NCI-H2081 treated with DMSO at 0.1 percent for 48 hours (cell line): ENCODE results near the gene SMIM14.
A peak's percentile ranks its signal among the peaks of the same experiment; 100 is the strongest.
"Not testable (repeated sequence)": the region's sequence is repeated elsewhere in the genome, so short reads cannot be mapped to it uniquely, and the experiment has no call there.

ENCODE experiments used
- DNase-seq: peaks from one replicate; lab custom pipeline; 2025; lab: John Stamatoyannopoulos, UW

The SMIM14 gene

GRCh38 chr4:39596971-39597370, 41.7 kb downstream of the SMIM14 start:
- DNase-seq = no peak

DNA sequence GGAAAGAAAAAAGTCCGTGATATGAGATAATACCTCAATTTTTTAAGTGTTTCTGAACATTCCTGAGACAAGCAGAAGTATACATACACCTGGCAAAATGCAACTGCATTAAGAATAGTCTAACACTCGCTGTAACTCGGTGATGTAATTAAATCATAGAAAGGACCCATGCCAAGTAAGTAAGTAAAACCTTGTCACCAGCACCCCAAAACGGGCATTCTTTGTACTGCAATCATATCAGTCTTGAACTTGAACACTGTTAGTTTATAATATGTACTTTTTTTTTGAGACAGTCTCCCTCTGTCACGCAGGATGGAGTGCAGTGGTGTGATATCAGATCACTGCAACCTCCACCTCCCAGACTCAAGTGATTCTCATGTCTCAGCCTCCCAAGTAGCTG, 47.4 kb downstream of the SMIM14 start:
- DNase-seq = no peak

DNA sequence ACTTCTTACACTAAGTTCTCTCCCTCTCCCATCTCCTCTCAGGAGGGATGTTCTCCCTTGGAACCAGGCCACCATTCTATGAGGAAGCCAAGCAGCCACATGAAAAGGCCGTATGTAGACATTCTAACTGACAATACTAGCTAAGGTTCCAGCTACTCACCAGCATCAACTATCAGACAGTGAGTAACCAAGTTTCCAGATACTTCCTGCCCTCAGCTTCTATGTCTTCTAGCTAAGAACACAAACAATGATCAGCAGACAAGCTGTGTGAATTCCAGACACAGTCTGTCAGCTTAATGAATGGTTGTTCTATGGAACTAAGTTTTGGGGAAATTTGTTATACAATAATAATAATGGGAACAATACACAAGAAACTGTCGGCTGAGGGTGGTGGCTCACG, 50.8 kb downstream of the SMIM14 start:
- DNase-seq = no peak

GRCh38 chr4:39574946-39575345, 63.7 kb downstream of the SMIM14 start:
- no peak for DNase-seq

DNA sequence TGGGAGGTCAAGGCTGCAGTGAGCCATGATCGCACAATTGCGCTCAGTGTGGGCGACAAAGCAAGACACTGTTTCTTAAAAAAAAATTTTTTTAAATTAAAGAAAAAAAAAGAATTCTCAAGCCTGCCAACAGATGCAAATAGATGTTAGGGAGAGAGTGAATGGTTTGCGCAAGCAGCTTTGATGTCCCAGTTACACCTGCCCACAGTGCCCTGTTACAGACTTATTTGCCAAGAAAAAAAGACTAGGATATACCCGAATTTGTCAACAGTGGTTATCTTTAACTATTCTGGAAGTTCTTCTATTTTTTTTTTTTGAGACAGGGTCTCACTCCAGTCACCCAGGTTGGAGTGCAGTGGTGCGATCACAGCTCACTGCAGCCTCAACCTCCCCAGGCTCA, 67.2 kb downstream of the SMIM14 start:
- no peak for DNase-seq

- DNase-seq = no peak
Observed at GRCh38 chr4:39571054-39571453, 67.6 kb downstream of the SMIM14 start.

DNA sequence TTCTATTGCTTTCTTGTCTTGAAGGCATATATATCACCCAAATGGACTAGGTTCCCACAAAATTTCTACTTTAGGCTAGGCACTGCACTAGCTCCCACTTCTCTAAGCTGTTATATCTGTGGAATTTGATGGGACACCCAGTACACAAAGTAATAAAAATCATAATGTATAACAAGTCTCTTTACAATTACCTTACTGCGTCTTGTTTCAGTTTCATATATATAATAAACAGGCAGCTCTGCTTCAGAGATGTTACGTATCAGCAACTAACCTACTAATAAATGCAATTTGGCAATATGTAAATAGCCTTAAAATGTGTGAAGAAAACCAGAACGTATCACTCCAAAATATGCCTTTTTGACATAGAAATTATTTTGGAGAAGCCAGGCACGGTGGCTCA, 69.5 kb downstream of the SMIM14 start:
- no peak for DNase-seq

DNA sequence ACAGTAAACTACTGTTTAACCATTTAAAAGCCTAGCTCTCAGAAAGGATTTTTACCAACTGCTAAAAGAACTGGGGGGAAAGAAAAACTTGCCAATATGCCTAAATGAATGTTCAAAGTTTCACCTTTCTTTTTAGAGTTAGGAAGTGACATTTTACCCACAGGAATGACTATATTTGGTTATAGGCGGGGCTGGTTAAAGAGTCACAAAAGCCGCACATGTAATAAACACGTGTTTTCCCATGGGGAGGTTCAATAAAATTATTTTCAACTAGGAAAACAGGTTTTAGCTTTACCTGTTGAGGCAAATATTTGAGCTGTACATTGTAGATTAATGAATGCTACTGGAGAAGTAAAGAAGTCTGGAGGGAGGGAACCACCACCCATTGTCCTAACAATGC, 69.9 kb downstream of the SMIM14 start:
- DNase-seq = no peak

GRCh38 chr4:39565878-39566600, 72.6 kb downstream of the SMIM14 start:
- no peak for DNase-seq

DNA sequence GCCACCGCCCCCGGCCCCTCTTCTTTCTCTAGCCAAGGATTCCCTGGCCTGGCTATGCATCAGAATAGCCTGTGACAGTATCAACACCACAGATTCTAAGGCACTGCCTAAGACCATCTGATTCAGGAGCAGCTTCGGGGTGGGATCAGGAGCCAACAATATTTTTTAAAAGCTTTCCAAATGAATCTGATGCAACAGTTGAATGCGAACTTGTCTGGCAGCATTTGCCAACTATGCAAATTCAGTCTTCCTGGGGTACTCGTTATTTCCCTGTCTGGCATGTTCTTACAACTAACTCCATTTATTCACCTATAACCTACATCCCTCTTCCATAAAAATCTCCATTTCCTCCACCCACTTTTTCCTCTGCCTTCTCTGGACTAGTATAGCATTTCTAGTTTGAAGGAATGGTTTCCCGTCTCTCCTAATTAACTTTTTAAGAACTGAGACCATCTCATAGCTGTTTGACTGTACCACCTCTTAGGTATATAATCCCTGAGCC, 75.3 kb downstream of the SMIM14 start:
- no peak for DNase-seq

DNA sequence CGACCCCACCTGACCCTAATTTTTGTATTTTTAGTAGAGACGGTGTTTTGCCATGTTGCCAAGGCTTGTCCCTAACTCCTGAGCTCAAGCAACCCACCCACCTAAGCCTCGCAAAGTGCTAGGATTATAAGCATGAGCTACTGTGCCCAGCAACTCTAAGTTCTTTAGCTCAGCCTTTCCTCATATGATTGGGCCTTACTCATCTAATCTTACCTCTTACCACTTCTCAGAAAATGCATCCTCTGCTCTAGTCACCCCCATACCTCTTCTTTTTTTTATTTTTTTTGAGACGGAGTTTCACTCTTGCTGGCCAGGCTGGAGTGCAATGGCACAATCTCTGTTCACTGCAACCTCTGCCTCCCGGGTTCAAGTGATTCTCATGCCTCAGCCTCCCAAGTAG, 75.9 kb downstream of the SMIM14 start:
- no peak for DNase-seq

DNA sequence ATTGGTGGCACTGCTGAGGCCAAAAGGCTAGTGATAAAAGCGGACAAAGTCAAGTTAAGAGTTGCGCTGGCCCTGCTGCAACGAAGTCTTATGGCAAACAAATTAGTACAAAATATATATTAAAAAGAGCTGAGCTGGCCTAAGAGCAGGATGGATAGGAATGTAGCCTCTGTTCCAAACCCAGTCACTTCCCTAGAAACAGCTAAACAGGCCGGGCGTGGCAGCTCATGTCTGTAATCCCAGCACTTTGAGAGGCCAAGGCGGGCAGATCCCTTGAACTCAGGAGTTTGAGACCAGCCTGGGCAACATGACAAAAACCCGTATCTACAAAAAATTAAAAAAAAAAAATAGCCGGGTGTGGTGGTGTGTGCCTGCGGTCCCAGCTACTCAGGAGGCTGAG, 79.0 kb downstream of the SMIM14 start:
- no peak for DNase-seq

DNA sequence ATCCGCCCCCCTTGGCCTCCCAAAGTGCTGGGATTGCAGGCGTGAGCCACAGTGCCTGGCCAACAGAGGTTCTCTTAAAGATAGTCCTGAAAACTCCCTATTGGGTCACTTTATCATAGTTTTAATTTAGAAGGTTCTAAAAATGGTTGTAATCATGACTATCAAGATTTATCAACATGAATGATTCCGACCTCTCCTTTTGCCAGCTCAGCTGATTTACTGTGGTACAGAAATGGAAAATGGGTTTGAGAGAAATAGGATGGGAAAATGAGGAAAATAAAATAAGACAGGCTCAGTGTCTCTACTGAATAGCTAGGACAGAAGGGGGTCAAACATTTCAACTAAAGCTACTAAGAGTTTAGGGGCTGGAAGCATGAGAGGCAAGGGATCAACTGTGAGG, 83.2 kb downstream of the SMIM14 start:
- no peak for DNase-seq

DNA sequence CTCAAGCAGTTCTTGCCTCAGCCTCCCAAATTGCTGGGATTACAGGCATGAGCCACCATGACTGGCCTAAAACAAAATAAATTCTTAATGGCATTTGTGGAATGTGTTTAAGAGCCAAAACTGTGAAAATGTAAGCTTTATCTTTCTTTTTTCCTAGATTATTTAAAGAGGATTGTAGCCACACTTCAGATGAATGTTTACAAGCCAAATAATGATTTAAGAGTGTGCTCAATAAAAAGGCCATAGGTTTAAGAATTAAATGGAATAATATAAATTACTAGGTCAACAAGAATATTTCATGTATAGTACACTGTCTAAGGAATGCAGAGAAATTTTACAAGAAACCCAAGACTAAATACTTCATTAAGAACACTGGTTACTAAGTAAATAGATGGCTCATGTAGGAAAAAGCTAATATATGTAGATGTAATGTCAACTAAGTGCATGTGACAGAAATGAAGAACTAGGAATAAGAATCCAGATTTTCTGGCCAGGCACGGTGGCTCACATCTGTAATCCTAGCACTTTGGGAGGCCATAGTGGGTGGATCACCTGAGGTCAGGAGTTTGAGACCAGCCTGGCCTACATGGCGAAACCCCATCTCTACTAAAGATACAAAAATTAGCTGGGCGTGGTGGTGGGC, 90.1 kb downstream of the SMIM14 start:
- DNase-seq = no peak

GRCh38 chr4:39544580-39545315, 93.9 kb downstream of the SMIM14 start:
- peak; percentile 31 for DNase-seq

DNA sequence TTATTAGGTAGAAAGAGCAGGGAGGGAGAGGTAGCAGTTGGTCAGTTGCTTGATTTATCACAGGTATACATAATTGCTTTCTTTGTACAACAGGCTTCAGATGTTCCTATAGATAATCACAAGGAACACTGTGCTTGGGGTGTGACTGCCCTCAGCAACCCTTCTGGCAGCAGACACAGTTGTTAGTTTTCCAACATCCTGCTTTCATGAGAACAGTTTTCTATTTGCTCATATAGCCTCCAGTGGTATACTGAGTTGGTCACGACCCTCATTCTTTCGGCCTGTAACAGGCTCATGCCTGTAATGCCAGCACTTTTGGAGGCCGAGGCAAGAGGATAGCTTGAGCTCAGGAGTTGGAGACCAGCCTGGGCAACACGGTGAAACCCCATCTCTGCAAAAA, 94.6 kb downstream of the SMIM14 start:
- not testable (repeated sequence) for DNase-seq

GRCh38 chr4:39543034-39543433, 95.6 kb downstream of the SMIM14 start:
- no peak for DNase-seq

GRCh38 chr4:39542611-39543012, 96.1 kb downstream of the SMIM14 start:
- no peak for DNase-seq

DNA sequence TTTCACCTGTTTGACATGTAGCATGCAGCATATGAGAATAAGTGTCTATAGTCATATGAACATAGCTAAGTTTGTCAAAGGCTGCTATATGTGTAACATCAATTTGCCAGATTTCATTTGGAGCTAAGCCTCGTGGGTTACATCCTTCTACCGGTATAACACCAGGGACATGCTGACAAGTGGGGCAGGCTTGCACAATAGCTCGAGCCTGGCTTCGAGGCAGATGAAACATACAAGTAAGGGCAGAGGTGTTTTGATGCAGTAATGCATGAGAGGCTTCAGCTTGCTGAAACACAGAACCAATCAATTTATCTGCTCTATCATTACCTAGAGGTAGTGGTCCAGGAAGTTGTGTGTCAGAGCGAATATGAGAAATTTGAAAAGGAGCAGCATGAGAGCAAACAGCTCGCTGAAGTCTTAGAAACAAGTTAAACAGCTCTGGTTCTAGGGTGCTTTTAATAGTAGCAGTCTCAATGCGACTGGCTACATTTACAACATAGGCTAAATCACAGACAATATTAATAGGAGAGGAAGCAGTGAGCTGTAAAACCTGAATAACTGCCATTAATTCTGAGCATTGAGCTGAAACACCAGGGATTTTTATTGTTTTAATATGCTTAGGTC, 96.6 kb downstream of the SMIM14 start:
- no peak for DNase-seq

GRCh38 chr4:39539089-39539611, 99.5 kb downstream of the SMIM14 start:
- no peak for DNase-seq

DNA sequence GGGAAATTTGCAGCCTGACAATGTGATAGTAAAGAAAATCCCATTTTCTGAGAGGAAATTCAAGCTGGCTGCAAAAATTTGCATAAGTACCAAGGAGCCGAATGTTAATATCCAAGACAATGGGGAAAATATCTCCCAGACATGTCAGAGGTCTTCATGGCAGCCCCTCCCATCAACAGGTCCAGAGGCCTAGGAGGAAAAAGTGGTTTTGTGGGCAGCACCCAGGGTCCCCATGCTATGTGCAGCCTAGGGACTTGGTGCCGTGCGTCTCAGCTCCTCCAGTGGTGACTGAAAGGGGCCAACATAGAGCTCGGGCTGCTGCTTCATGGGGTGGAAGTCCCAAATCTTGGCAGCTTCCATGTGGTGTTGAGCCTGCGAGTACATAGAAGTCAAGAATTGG, 105.1 kb downstream of the SMIM14 start:
- DNase-seq = no peak

DNA sequence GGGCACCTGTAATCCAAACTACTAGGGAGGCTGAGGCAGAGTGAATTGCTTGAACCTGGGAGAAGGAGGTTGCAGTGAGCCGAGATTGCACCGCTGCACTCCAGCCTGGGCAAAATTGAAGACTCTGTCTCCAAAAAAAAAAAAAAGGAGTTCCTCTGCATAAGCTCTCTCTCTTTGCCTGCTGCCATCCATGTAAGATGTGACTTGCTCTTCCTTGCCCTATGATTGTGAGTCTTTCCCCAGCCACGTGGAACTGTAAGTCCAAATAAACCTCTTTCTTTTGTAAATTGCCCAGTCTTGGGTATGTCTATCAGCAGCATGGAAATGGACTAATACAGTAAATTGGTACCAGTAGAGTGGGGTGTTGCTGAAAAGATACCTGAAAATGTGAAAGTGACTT, 106.4 kb downstream of the SMIM14 start:
- not testable (repeated sequence) for DNase-seq
